ENCODE measurements around the gene TMEM108.

DNA sequence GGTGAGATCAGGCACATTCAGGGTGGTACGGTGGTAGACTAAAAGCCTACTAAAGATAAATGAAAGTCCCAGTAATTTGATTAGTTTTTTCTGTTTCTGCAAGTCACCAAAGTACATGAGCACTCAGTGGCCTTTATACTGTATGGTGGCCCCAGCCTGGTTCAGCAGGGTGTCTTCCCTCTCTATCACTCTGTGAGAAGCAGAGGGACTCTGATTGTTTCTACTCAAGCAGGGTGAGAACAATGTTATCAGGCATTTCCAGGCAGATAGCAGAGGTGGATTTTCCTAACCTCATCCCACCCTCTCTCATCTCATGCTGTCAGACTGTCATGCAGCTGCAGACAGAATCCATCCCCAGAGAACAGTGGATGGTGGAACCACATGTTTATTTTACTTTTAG, 290.2 kb downstream of the TMEM108 start:
- TF ChIP-seq GATA2 (IDR thresholded peaks at IDR 0.05; ENCODE audit: low read depth, low read length), result no peak
- TF ChIP-seq GATA3 (IDR thresholded peaks at IDR 0.05; ENCODE audit: low read depth, low read length), result no peak

All from SH-SY5Y (cell line).